HG03139 (cell line): Measurements from ENCODE around the gene SMC5.
"Not testable (repeated sequence)": the region's sequence is repeated elsewhere in the genome, so short reads cannot be mapped to it uniquely, and the experiment has no call there.

Experiments
- ATAC-seq: cut with Tn5 transposase; IDR thresholded peaks from one replicate; pipeline ENCODE4 v1.9.1; 2021; ENCODE audit not compliant: unreplicated experiment

The SMC5 gene

GRCh38 chr9:70362952-70363351, 104.2 kb downstream of the SMC5 start:
- no peak for ATAC-seq

GRCh38 chr9:70363760-70364159, 105.0 kb downstream of the SMC5 start:
- ATAC-seq, result no peak

GRCh38 chr9:70367305-70367930, 108.6 kb downstream of the SMC5 start:
- no peak for ATAC-seq

- no peak for ATAC-seq
Measured at GRCh38 chr9:70374962-70375618, 116.3 kb downstream of the SMC5 start.

GRCh38 chr9:70382046-70382708, 123.4 kb downstream of the SMC5 start:
- ATAC-seq, result no peak

GRCh38 chr9:70382709-70383605, 124.2 kb downstream of the SMC5 start:
- no peak for ATAC-seq

GRCh38 chr9:70385426-70385825, 126.6 kb downstream of the SMC5 start:
- ATAC-seq, result no peak

GRCh38 chr9:70387663-70388062, 128.9 kb downstream of the SMC5 start:
- ATAC-seq, result no peak

GRCh38 chr9:70389188-70389587, 130.4 kb downstream of the SMC5 start:
- ATAC-seq, result no peak

- ATAC-seq, result no peak
Measured at GRCh38 chr9:70389621-70390266, 131.0 kb downstream of the SMC5 start.

- no peak for ATAC-seq
Measured at GRCh38 chr9:70390933-70391341, 132.2 kb downstream of the SMC5 start.

GRCh38 chr9:70392189-70392588, 133.4 kb downstream of the SMC5 start:
- ATAC-seq, result no peak

GRCh38 chr9:70392850-70393249, 134.1 kb downstream of the SMC5 start:
- no peak for ATAC-seq

- ATAC-seq, result no peak
Measured at GRCh38 chr9:70395652-70396051, 136.9 kb downstream of the SMC5 start.

- peak; percentile 99 for ATAC-seq
Measured at GRCh38 chr9:70398145-70398556, 139.4 kb downstream of the SMC5 start.

- no peak for ATAC-seq
Measured at GRCh38 chr9:70399141-70399540, 140.4 kb downstream of the SMC5 start.

- ATAC-seq, result no peak
Measured at GRCh38 chr9:70400107-70400892, 141.5 kb downstream of the SMC5 start.

GRCh38 chr9:70401241-70401640, 142.5 kb downstream of the SMC5 start:
- not testable (repeated sequence) for ATAC-seq

GRCh38 chr9:70402213-70402612, 143.4 kb downstream of the SMC5 start:
- ATAC-seq, result no peak

GRCh38 chr9:70403166-70403565, 144.4 kb downstream of the SMC5 start:
- no peak for ATAC-seq
